Gastroesophageal sphincter (tissue), 4 donors: Measurements from ENCODE around the gene HLA-DOB. TPM values are rescaled to one million over a fixed set of nuclear protein-coding genes. Genes with fewer than 3 reads are reported as not detected.

Source experiments
- ATAC-seq: fragments of 150-250 bp; one replicate; pipeline ENCODE4 v1.9.1; 2016; ENCODE audit warnings: mild to moderate bottlenecking, moderate library complexity
- H3K27ac ChIP-seq, 4 donors: fragments of 200-600 bp; sonication (generic) in 3 of 4; 1 replicate in 3 of 4; 2 replicates in 1 of 4; pipeline ENCODE4 v1.5.1; 2016 to 2019
- H3K27me3 ChIP-seq: fragments of 200-600 bp; sonication (generic); one replicate; pipeline ENCODE4 v1.5.1; 2019
- H3K36me3 ChIP-seq, 2 donors: fragments of 200-600 bp; sonication (generic); one replicate each; pipeline ENCODE4 v1.5.1; 2019; ENCODE audit warnings: control low read depth in 1 of 2
- H3K4me1 ChIP-seq, 3 donors: fragments of 200-600 bp; sonication (generic); 1 replicate in 2 of 3; 2 replicates in 1 of 3; pipeline ENCODE4 v1.5.1; 2016 to 2019; ENCODE audit warnings: control low read depth in 2 of 3
- H3K4me3 ChIP-seq, 2 donors: fragments of 200-600 bp; sonication (generic); one replicate each; pipeline ENCODE4 v1.5.1; 2019; ENCODE audit warnings: mild to moderate bottlenecking in 1 of 2, moderate library complexity in 1 of 2
- H3K9me3 ChIP-seq, 3 donors: fragments of 200-600 bp; sonication (generic); one replicate each; pipeline ENCODE4 v1.5.1; 2017 to 2019; ENCODE audit warnings: control low read depth in 2 of 3
- CTCF ChIP-seq, 4 experiments: fragments of 200-600 bp in 2 of 4; fragments of 450-650 bp in 2 of 4; sonication (generic) in 1 of 4; IDR thresholded peaks; one replicate each; pipeline ENCODE4 v1.5.1; 2017 to 2019; ENCODE audit warnings: antibody characterized with exemption in 4 of 4, mild to moderate bottlenecking in 2 of 4, moderate library complexity in 2 of 4
- EP300 ChIP-seq: sonication (generic); formaldehyde crosslinking; IDR thresholded peaks from one replicate; pipeline ENCODE4 v1.6.1; 2017; ENCODE audit warnings: antibody characterized with exemption, mild to moderate bottlenecking
- POLR2A ChIP-seq, 2 donors: fragments of 450-650 bp; IDR thresholded peaks; one replicate each; pipeline ENCODE4 v1.6.1; 2017; ENCODE audit warnings: antibody characterized with exemption in 2 of 2, mild to moderate bottlenecking in 2 of 2, moderate library complexity in 1 of 2
- POLR2AphosphoS5 ChIP-seq: sonication (generic); formaldehyde crosslinking; IDR thresholded peaks from one replicate; pipeline ENCODE4 v1.6.1; 2017; ENCODE audit warnings: antibody characterized with exemption
- WGBS, 2 donors: methylation state at CpG; one replicate each; pipeline ENCODE4 v1.1.5; 2018; ENCODE audit warnings: low coverage in 1 of 2; 5-methylcytosine and 5-hydroxymethylcytosine counted together
- total RNA-seq, 4 donors: library from RNA; depleted of rRNA; stranded (reverse); fragments of >200 nt; gene quantifications; one replicate each; pipeline ENCODE4 v1.1.0, GENCODE V29; 2016

HLA-DOB gene
- total RNA-seq, 4 donors from 2014 or later: 0.37 to 0.40 TPM; not detected in 2

- H3K27ac ChIP-seq: peak overlapping the region in 1 of 4 donors; percentile 18
- ATAC-seq: no peak
- H3K27me3 ChIP-seq: no peaks in the 10 kb centered on the region
- TF ChIP-seq EP300 (no peak), CTCF (IDR thresholded peaks at IDR 0.05) (no peak), POLR2A (IDR thresholded peaks at IDR 0.05) (no peak), POLR2AphosphoS5 (no peak)
- H3K4me3 ChIP-seq: no peak overlapping the region
- H3K9me3 ChIP-seq: no peaks in the 10 kb centered on the region
- H3K4me1 ChIP-seq: no peaks in the 10 kb centered on the region
- WGBS, 2 donors: 63 to 86% methylated on average over 1 to 3 of the region's 3 CpGs
- peaks cover 0 to 37% of the 10 kb centered on the region in 2 donors for H3K36me3 ChIP-seq
Observed at GRCh38 chr6:32827025-32827424, 10.2 kb upstream of the HLA-DOB start.

GRCh38 chr6:32825966-32826365, 9.2 kb upstream of the HLA-DOB start:
- H3K4me1 ChIP-seq: no peaks in the 10 kb centered on the region
- no peaks in the 10 kb centered on the region for H3K9me3 ChIP-seq
- no peak overlapping the region for H3K4me3 ChIP-seq
- peak in 2 of 4 experiments; percentile 29 to 48 for TF ChIP-seq CTCF (IDR thresholded peaks at IDR 0.05)
- no peak for TF ChIP-seq POLR2AphosphoS5
- peak overlapping the region in 1 of 4 donors; percentile 18 for H3K27ac ChIP-seq
- peak; percentile 74 for ATAC-seq
- WGBS, 2 donors: 0 to 41% methylated on average over 1 to 2 of the region's 2 CpGs
- peaks cover 0 to 26% of the 10 kb centered on the region in 2 donors for H3K36me3 ChIP-seq
- no peaks in the 10 kb centered on the region for H3K27me3 ChIP-seq

GRCh38 chr6:32819729-32820128, 2.9 kb upstream of the HLA-DOB start:
- Histone ChIP-seq H3K9me3 (no peaks in the 10 kb centered on the region), H3K4me3 (no peak overlapping the region), H3K4me1 (no peaks in the 10 kb centered on the region), H3K27ac (no peak overlapping the region), H3K36me3 (no peaks in the 10 kb centered on the region), H3K27me3 (peaks cover 3% of the 10 kb centered on the region)
- ATAC-seq: no peak
- 64% methylated on average over 3 of the region's 3 CpGs; no CpG with 5 or more reads in 1 of the 2 donors for WGBS, 2 donors
- TF ChIP-seq EP300 (no peak), CTCF (IDR thresholded peaks at IDR 0.05) (no peak), POLR2AphosphoS5 (no peak), POLR2A (IDR thresholded peaks at IDR 0.05) (no peak)

GRCh38 chr6:32818867-32819266, 2.1 kb upstream of the HLA-DOB start:
- H3K4me1 ChIP-seq: no peaks in the 10 kb centered on the region
- WGBS, 2 donors: 40 to 71% methylated on average over 1 to 2 of the region's 2 CpGs
- ATAC-seq: no peak
- no peak overlapping the region for H3K27ac ChIP-seq
- H3K27me3 ChIP-seq: peaks cover 12% of the 10 kb centered on the region
- H3K9me3 ChIP-seq: no peaks in the 10 kb centered on the region
- H3K36me3 ChIP-seq: no peaks in the 10 kb centered on the region
- TF ChIP-seq POLR2A (IDR thresholded peaks at IDR 0.05) (no peak), POLR2AphosphoS5 (no peak), EP300 (no peak), CTCF (IDR thresholded peaks at IDR 0.05) (no peak)
- no peak overlapping the region for H3K4me3 ChIP-seq

GRCh38 chr6:32815996-32816395, 806 bp downstream of the HLA-DOB start:
- Histone ChIP-seq H3K36me3 (no peaks in the 10 kb centered on the region), H3K9me3 (no peaks in the 10 kb centered on the region), H3K27me3 (peaks cover 14% of the 10 kb centered on the region), H3K4me1 (no peaks in the 10 kb centered on the region), H3K4me3 (no peak overlapping the region), H3K27ac (no peak overlapping the region)
- 82 to 88% methylated on average over 2 of the region's 2 CpGs for WGBS, 2 donors
- TF ChIP-seq POLR2AphosphoS5 (no peak), CTCF (IDR thresholded peaks at IDR 0.05) (no peak), POLR2A (IDR thresholded peaks at IDR 0.05) (no peak), EP300 (no peak)
- no peak for ATAC-seq
